Large intestine (tissue), 3 donors: Measurements from ENCODE around the gene ZSWIM3. TPM values are rescaled to one million over a fixed set of nuclear protein-coding genes. Genes with fewer than 3 reads are reported as not detected.
"Not testable (repeated sequence)": the region's sequence is repeated elsewhere in the genome, so short reads cannot be mapped to it uniquely, and the experiment has no call there.

Source experiments
- DNase-seq, 2 donors: peaks; one replicate each; pipeline versions ENCODE4 v3.0.0 to v3.0.0-alpha.2; 2013
- H3K27ac ChIP-seq: one replicate; pipeline ENCODE4 v1.5.1; 2013; ENCODE audit warnings: low read length
- H3K27me3 ChIP-seq: 2 replicates; pipeline ENCODE4 v1.6.1; 2013; ENCODE audit warnings: low read length; ENCODE audit not compliant: control insufficient read depth, insufficient read depth
- H3K36me3 ChIP-seq: 2 replicates; pipeline ENCODE4 v1.6.1; 2013; ENCODE audit warnings: low read length; ENCODE audit not compliant: control insufficient read depth, insufficient read depth
- H3K4me1 ChIP-seq: one replicate; pipeline ENCODE4 v1.6.1; 2013; ENCODE audit warnings: low read length; ENCODE audit not compliant: control insufficient read depth, insufficient read depth
- H3K4me3 ChIP-seq: one replicate; pipeline ENCODE4 v1.5.1; 2013; ENCODE audit warnings: low read length
- H3K9me3 ChIP-seq: one replicate; pipeline ENCODE4 v1.6.1; 2013; ENCODE audit warnings: mild to moderate bottlenecking, low read depth, low read length, moderate library complexity; ENCODE audit not compliant: control insufficient read depth
- whole genome bisulfite sequencing: methylation state at CpG from one replicate; pipeline ENCODE4 v1.1.5; 2013; ENCODE audit warnings: low lambda C conversion rate; ENCODE audit not compliant: insufficient coverage; 5-methylcytosine and 5-hydroxymethylcytosine counted together
- polyA plus RNA-seq: library from polyadenylated mRNA; unstranded; fragments of 120-200 nt; gene quantifications from one replicate; pipeline ENCODE4 v1.2.1, GENCODE V29; 2013

ZSWIM3 gene
- polyA plus RNA-seq, 1 donor = 6.5 TPM

DNA sequence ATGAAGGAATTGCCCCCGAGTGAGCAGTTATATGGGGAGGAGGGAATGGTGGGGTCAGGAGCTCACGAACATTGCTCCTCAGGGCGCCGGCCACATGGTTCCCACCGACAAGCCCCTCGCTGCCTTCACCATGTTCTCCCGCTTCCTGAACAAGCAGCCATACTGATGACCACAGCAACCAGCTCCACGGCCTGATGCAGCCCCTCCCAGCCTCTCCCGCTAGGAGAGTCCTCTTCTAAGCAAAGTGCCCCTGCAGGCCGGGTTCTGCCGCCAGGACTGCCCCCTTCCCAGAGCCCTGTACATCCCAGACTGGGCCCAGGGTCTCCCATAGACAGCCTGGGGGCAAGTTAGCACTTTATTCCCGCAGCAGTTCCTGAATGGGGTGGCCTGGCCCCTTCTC, 40.9 kb downstream of the ZSWIM3 start:
- no peak for DNase-seq
- Histone ChIP-seq H3K4me1 (peaks cover 11% of the 10 kb centered on the region), H3K36me3 (peaks cover 69% of the 10 kb centered on the region), H3K9me3 (no peaks in the 10 kb centered on the region), H3K27me3 (no peaks in the 10 kb centered on the region), H3K27ac (no peak overlapping the region), H3K4me3 (no peak overlapping the region)
- WGBS = no CpG with 5 or more reads among the region's 12 CpGs

DNA sequence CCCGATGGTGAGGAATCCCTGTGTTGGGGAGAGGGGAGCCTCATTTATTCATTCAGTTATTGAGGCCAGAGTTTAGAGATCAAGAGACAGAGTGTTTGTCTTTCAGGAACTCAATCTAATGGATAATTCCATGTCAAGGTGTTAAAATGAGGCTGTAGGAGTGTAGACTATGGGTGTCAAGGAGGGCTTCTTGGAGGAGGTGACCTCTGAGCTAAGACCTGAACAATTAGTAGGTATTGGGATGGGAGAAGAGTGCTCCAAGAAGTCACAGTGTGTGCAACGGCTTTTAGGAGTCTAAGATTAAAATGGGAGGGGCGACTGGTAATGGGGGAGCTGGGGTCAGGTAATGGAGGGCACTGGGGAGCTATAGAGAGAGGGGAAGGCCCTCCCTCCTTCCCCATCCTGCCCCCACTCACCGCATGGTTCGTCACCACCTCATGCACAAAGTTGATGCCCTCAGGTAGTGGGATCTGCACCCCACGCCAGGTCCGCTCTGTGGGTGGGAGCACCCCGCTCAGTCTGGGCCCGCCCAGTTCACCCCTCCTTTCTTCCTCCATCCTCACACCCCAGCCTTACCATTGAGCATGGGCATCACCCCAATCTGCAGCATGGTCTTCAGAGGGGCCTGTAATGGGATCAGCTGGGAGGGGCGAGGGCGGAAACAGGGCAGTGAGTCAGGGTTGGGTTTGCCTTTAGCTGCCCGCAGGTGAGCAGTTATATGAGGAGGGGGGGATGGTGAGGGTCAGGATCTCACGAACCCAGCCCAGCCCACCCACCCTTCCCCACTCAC, 41.8 kb downstream of the ZSWIM3 start:
- no CpG with 5 or more reads among the region's 13 CpGs for whole genome bisulfite sequencing
- no peak overlapping the region for H3K4me3 ChIP-seq
- no peak for DNase-seq
- peaks cover 4% of the 10 kb centered on the region for H3K4me1 ChIP-seq
- H3K27ac ChIP-seq = no peak overlapping the region
- peaks cover 61% of the 10 kb centered on the region for H3K36me3 ChIP-seq
- H3K9me3 ChIP-seq = no peaks in the 10 kb centered on the region
- H3K27me3 ChIP-seq = no peaks in the 10 kb centered on the region

DNA sequence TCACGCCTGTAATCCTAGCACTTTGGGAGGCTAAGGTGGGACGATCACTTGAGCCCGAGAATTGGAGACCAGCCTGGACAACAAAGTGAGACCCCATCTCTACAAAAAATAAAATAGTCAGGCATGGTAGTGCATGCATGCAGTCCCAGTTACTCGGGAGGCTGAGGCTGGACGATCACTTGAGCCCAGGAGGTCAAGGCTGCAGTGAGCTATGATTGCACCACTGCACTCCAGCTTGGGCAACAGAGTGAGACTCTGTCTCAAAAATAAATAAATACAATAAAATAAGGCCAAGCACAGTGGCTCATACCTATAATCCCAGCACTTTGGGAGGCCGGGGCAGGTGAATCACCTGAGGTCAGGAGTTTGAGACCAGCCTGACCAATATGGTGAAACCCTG, 43.9 kb downstream of the ZSWIM3 start:
- peaks cover 43% of the 10 kb centered on the region for H3K36me3 ChIP-seq
- WGBS = 100% methylated on average over 2 of the region's 6 CpGs
- not testable (repeated sequence) for H3K27me3 ChIP-seq, H3K4me3 ChIP-seq, H3K9me3 ChIP-seq, H3K27ac ChIP-seq, H3K4me1 ChIP-seq, DNase-seq

DNA sequence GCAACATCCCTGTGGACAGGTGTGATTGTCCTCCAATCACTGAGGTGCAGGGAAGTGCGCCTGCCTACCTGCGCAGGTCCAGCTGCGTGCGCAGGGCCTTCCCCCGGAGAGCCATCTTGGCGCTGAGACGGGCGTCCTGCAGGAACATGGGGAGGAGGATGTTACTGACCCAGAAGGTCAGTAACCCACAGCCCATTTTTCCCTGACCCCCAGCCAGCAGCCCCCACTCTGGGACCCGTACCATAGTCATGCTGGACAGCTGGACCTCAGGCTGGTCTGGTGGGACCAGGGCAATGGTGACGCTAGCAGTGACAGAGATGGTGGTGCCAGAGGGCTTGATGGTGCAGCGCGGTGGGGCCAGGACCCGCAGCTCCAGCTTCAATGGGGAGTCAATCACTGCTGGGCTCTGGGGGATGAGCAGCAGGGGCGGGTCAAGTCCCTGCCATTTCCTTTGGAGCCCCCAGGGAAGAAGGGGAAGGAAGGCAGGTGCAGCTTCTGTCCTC, 44.8 kb downstream of the ZSWIM3 start:
- Histone ChIP-seq H3K4me1 (no peaks in the 10 kb centered on the region), H3K27ac (no peak overlapping the region), H3K27me3 (no peaks in the 10 kb centered on the region), H3K9me3 (no peaks in the 10 kb centered on the region), H3K4me3 (no peak overlapping the region), H3K36me3 (peaks cover 34% of the 10 kb centered on the region)
- no CpG with 5 or more reads among the region's 14 CpGs for WGBS
- DNase-seq = no peak

DNA sequence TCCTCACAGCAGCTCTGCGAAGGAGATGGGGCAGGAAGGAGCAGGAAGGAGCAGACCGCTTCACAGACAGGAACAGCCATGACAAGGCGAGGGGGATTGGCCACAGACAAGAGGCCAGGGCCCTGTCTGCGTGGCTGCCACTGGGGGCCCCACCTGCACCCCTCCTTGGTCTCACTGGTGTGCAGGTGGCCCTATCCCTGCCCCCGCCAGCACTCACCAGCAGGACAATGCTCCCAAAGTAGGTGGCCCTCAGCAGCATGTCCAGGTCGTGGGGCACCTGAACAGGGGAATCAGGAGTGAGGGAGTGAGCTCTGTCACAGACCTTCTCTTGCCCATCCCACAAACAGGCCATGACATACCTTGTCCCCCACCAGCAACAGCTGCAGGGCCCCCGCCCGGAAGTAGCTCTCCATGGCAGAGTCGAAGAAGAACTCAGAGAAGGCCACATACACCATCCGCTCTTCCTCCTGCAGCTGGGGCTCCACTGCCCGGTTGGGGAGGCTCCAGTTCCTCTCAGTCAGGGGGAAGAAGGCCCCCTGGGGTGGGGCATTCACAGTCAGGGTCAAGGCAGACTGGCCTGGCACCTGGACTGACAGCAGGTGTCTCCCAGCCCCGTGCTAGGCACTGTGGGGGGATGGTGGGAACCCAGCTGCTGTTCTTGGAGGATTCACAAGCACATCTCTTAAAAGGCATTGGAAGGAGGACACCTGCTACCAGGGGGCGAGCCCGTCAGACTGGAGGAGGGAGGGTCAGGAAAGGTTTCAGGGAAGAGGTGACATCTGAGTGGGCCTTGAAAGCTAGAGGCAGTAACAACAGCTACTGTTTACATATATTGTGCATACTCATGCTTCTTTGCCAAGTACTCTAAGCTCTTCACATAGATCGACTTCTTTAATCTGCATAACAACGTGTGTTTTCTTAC, 47.4 kb downstream of the ZSWIM3 start:
- DNase-seq = no peak
- Histone ChIP-seq H3K4me3 (no peak overlapping the region), H3K9me3 (no peaks in the 10 kb centered on the region), H3K36me3 (peaks cover 16% of the 10 kb centered on the region), H3K27me3 (no peaks in the 10 kb centered on the region), H3K4me1 (no peaks in the 10 kb centered on the region), H3K27ac (no peak overlapping the region)
- 90% methylated on average over 2 of the region's 16 CpGs for WGBS

DNA sequence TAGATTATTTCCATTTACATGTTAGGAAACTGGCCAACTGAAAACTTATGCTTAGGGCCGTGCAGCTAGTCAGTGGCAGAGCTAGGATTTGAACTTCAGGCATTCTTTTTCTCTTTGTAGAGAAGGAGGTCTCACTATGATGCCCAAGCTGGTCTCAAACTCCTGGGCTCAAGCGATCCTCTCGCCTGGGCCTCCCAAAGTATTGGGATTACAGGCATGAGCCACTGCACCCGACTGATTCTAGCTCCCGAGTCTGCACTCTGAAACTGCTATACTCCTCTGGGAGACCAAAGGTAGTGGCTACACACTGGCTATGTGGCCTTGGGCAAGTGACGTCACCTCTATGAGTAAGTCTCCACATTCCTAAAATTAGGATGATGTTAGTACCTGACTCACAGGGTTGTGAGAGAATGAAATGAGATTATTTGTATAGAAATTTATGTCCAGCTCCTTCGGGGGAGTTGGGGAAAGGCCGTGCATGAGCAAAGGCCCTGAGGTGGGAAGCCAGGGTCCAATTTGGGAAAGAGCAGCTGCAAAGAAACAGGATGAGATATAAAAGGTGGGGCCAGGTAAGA, 48.2 kb downstream of the ZSWIM3 start:
- Histone ChIP-seq H3K4me3 (no peak overlapping the region), H3K27me3 (no peaks in the 10 kb centered on the region), H3K4me1 (no peaks in the 10 kb centered on the region), H3K9me3 (no peaks in the 10 kb centered on the region), H3K36me3 (peaks cover 12% of the 10 kb centered on the region), H3K27ac (no peak overlapping the region)
- DNase-seq = no peak
- 92% methylated on average over 2 of the region's 8 CpGs for WGBS

DNA sequence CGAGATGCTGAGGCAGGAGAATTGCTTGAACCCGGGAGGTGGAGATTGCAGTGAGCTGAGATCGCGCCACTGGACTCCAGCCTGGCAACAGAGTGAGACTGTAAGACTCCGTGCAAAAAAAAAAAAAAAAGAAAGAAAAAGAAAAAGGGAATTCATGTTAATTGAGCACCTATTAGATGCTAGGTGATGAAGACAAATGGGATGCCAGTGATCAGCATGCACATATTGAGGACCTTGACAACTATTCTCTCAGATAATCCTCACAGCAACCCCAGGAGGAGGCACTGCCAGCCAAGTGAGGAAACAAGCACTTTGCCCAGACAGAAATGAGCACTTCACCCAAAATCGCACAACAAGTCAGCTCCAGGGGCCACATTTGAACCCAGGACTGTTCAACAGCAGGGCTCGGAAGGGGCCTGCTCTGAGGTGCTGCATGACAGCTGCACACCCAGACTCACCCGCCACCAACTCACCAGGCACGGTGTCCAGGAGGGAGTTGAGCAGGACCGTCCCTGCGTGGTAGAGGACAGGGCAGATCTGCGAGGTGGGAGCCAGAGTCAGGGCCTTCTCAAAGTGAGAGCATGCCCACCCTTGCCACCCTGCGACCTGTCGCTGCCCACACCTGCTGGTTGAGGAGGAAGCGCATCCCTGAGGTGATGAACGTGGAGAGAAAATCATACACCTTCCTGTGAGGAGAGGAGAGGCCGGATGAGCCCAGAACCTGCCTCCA, 50.0 kb downstream of the ZSWIM3 start:
- Histone ChIP-seq H3K9me3 (peaks cover 4% of the 10 kb centered on the region), H3K36me3 (peaks cover 9% of the 10 kb centered on the region), H3K27ac (no peak overlapping the region), H3K4me3 (no peak overlapping the region), H3K4me1 (peaks cover 14% of the 10 kb centered on the region), H3K27me3 (no peaks in the 10 kb centered on the region)
- DNase-seq = no peak
- WGBS = 100% methylated on average over 1 of the region's 17 CpGs

DNA sequence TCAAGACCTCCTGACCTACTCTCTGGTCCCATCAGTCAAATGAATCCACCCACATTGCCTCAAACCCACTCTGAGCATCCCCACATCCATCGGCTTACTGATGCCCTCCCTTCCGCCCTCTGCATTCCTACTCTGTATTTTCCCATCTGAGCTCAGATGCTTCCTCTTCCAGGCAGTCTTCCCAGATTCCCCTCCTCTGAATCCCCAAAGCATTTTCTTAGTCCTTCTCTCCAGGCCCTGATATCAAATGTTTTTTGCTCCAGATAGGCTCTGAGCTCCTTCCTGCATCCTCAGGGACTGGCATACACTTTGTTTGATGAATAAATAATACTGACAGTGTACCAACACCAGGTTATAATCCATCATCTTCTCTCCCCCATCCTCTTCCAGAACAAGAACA, 50.7 kb downstream of the ZSWIM3 start:
- no peak for DNase-seq
- 100% methylated on average over 2 of the region's 2 CpGs for WGBS
- no peaks in the 10 kb centered on the region for H3K27me3 ChIP-seq
- no peak overlapping the region for H3K4me3 ChIP-seq
- no peak overlapping the region for H3K27ac ChIP-seq
- peaks cover 9% of the 10 kb centered on the region for H3K36me3 ChIP-seq
- peaks cover 4% of the 10 kb centered on the region for H3K9me3 ChIP-seq
- H3K4me1 ChIP-seq = peaks cover 17% of the 10 kb centered on the region

DNA sequence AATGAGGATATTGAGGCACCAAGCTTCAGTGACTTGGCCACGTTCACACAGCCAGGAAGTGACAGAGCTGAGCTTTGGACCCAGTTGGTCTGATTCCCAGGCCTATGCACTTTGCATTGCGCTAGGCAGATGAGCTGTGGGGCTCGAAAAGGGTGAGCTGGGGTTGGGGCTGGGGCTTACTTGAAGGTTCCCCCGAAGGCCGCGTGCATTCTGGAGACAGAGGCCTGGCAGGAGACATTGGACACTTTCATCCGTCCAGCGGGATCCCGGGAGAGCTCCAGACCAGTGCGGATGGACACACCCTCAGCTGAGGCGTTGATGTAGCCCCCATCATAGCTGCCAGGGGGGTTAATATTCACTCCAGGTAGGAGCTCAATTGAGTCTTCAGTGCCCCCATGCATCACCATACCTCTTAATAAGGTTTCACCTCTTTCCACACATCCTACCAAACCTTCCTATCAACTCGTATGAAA, 52.0 kb downstream of the ZSWIM3 start:
- no CpG with 5 or more reads among the region's 12 CpGs for WGBS
- Histone ChIP-seq H3K27me3 (no peaks in the 10 kb centered on the region), H3K27ac (no peak overlapping the region), H3K4me3 (no peak overlapping the region), H3K36me3 (peaks cover 9% of the 10 kb centered on the region), H3K4me1 (peaks cover 18% of the 10 kb centered on the region), H3K9me3 (peaks cover 4% of the 10 kb centered on the region)
- DNase-seq = no peak
